WTC11 (cell line): ENCODE data around the gene TREML2. TPM values are rescaled to one million over a fixed set of nuclear protein-coding genes. Genes with fewer than 3 reads are reported as not detected.

Experiments used
- ATAC-seq: fragments of 200-7000 bp; cut with Tn5 transposase; 2 replicates; pipeline ENCODE4 v1.10.0; 2021; ENCODE audit warnings: mild to moderate bottlenecking, moderate library complexity
- CTCF ChIA-PET: fragments of 300-600 bp; sonication (Branson Sonifier 250); formaldehyde crosslinking; loops from one replicate; lab custom pipeline; 2021; ENCODE audit warnings: antibody characterized with exemption; lab: Charles Lee
- POLR2A ChIA-PET: fragments of 350-600 bp; sonication (Branson Sonifier 250); formaldehyde crosslinking; loops from one replicate; lab custom pipeline; 2021; ENCODE audit warnings: antibody characterized with exemption; lab: Charles Lee
- DNase-seq: peaks from one replicate; pipeline ENCODE4 v3.0.0; 2021; ENCODE audit warnings: low spot score
- H3K27ac Mint-ChIP-seq: 2 replicates; pipeline ENCODE4 v1.8.0; 2021; ENCODE audit warnings: mixed read lengths
- H3K27me3 Mint-ChIP-seq: 2 replicates; pipeline ENCODE4 v1.8.0; 2021; ENCODE audit warnings: low read depth, mild to moderate bottlenecking, moderate library complexity, mixed read lengths
- H3K36me3 Mint-ChIP-seq: 2 replicates; pipeline ENCODE4 v1.8.0; 2021; ENCODE audit warnings: mixed read lengths
- H3K4me1 Mint-ChIP-seq: 2 replicates; pipeline ENCODE4 v1.8.0; 2022; ENCODE audit warnings: mixed read lengths
- H3K4me3 Mint-ChIP-seq: 2 replicates; pipeline ENCODE4 v1.8.0; 2021; ENCODE audit warnings: mild to moderate bottlenecking, moderate library complexity, mixed read lengths
- H3K9me3 Mint-ChIP-seq: 2 replicates; pipeline ENCODE4 v1.8.0; 2021; ENCODE audit warnings: mixed read lengths
- ATF6 ChIP-seq: sonication (generic); formaldehyde crosslinking; IDR thresholded peaks from 2 replicates; pipeline ENCODE4 v1.8.1; 2023; ENCODE audit warnings: mild to moderate bottlenecking, missing genetic modification reagents
- CREB1 ChIP-seq: sonication (generic); formaldehyde crosslinking; IDR thresholded peaks from 2 replicates; pipeline ENCODE4 v1.8.0; 2023; ENCODE audit warnings: mild to moderate bottlenecking, missing genetic modification reagents
- ELF4 ChIP-seq: sonication (generic); formaldehyde crosslinking; IDR thresholded peaks from 2 replicates; pipeline ENCODE4 v1.8.1; 2022; ENCODE audit warnings: low read depth, mild to moderate bottlenecking, moderate library complexity, missing genetic modification reagents
- EMX1 ChIP-seq: fragments of 250-450 bp; sonication (Bioruptor Pico); IDR thresholded peaks from 2 replicates; pipeline ENCODE4 v1.8.0; 2021; ENCODE audit warnings: mild to moderate bottlenecking
- FOXJ3 ChIP-seq: sonication (generic); formaldehyde crosslinking; IDR thresholded peaks from 2 replicates; pipeline ENCODE4 v1.9.0; 2021; ENCODE audit warnings: missing genetic modification reagents, mild to moderate bottlenecking, borderline replicate concordance
- JUN ChIP-seq: sonication (generic); formaldehyde crosslinking; IDR thresholded peaks from 2 replicates; pipeline ENCODE4 v1.8.0; 2023; ENCODE audit warnings: mild to moderate bottlenecking, missing genetic modification reagents
- MAX ChIP-seq: sonication (generic); formaldehyde crosslinking; IDR thresholded peaks from 2 replicates; pipeline ENCODE4 v1.8.0; 2022; ENCODE audit warnings: mild to moderate bottlenecking, missing genetic modification reagents
- MYBL2 ChIP-seq: sonication (generic); formaldehyde crosslinking; IDR thresholded peaks from 2 replicates; pipeline ENCODE4 v1.8.1; 2023; ENCODE audit warnings: mild to moderate bottlenecking, moderate library complexity, missing genetic modification reagents
- NFYB ChIP-seq: sonication (generic); formaldehyde crosslinking; conservative IDR thresholded peaks from 2 replicates; pipeline ENCODE4 v1.8.0; 2022; ENCODE audit warnings: low read depth, missing genetic modification reagents
- RORB ChIP-seq: fragments of 250-450 bp; sonication (Bioruptor Pico); IDR thresholded peaks from 2 replicates; pipeline ENCODE4 v1.9.0; 2021; ENCODE audit warnings: mild to moderate bottlenecking
- TEAD4 ChIP-seq: sonication (generic); formaldehyde crosslinking; IDR thresholded peaks from 2 replicates; pipeline ENCODE4 v1.8.0; 2022; ENCODE audit warnings: mild to moderate bottlenecking, missing genetic modification reagents
- TP53 ChIP-seq: sonication (generic); formaldehyde crosslinking; IDR thresholded peaks from 2 replicates; pipeline ENCODE4 v1.8.1; 2023; ENCODE audit warnings: mild to moderate bottlenecking, missing genetic modification reagents
- total RNA-seq: library from RNA; stranded (reverse); gene quantifications from 3 replicates; pipeline ENCODE4 v1.2.3, GENCODE V29; 2021
- TF ChIP-seq, protein P1 (sequence below): sonication (generic); formaldehyde crosslinking; IDR thresholded peaks from 2 replicates; pipeline ENCODE4 v1.8.1; 2023; ENCODE audit warnings: mild to moderate bottlenecking, missing genetic modification reagents, moderate library complexity
- TF ChIP-seq, protein P2 (sequence below): sonication (generic); formaldehyde crosslinking; IDR thresholded peaks from 2 replicates; pipeline ENCODE4 v1.8.1; 2023; ENCODE audit warnings: mild to moderate bottlenecking, missing genetic modification reagents
- TF ChIP-seq, protein P3 (sequence below): fragments of 250-450 bp; sonication (Bioruptor Pico); IDR thresholded peaks from 2 replicates; pipeline ENCODE4 v1.9.0; 2021; ENCODE audit warnings: moderate library complexity, mild to moderate bottlenecking, inconsistent platforms, borderline replicate concordance
- TF ChIP-seq, protein P4 (sequence below): sonication (generic); formaldehyde crosslinking; IDR thresholded peaks from 2 replicates; pipeline ENCODE4 v1.8.0; 2023; ENCODE audit warnings: mild to moderate bottlenecking, missing genetic modification reagents

The TREML2 gene
- total RNA-seq, 1 experiment from 2014 or later: 0.15 TPM

GRCh38 chr6:41224800-41225199 is 23.9 kb upstream of the TREML2 start (continued):
- no peak for TF ChIP-seq JUN (CRISPR knock-in tag)
- TF ChIP-seq CREB1 (CRISPR knock-in tag): no peak
- TF ChIP-seq, protein P1, sequence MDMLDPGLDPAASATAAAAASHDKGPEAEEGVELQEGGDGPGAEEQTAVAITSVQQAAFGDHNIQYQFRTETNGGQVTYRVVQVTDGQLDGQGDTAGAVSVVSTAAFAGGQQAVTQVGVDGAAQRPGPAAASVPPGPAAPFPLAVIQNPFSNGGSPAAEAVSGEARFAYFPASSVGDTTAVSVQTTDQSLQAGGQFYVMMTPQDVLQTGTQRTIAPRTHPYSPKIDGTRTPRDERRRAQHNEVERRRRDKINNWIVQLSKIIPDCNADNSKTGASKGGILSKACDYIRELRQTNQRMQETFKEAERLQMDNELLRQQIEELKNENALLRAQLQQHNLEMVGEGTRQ (CRISPR knock-in tag): no peak
- no peak for TF ChIP-seq FOXJ3 (CRISPR knock-in tag)

- Mint-ChIP-seq H3K27ac (no peak overlapping the region), H3K4me1 (no peaks in the 10 kb centered on the region), H3K9me3 (peaks cover 20% of the 10 kb centered on the region), H3K27me3 (peaks cover 15% of the 10 kb centered on the region), H3K36me3 (no peaks in the 10 kb centered on the region), H3K4me3 (no peak overlapping the region)
- DNase-seq (no peak), ATAC-seq (no peak)
- TF ChIP-seq MAX (CRISPR knock-in tag) (no peak), TP53 (CRISPR knock-in tag) (no peak), ELF4 (CRISPR knock-in tag) (no peak), NFYB (no peak), EMX1 (no peak), TEAD4 (CRISPR knock-in tag) (no peak)
- TF ChIP-seq, protein P1 (CRISPR knock-in tag): no peak
- TF ChIP-seq, protein P2, sequence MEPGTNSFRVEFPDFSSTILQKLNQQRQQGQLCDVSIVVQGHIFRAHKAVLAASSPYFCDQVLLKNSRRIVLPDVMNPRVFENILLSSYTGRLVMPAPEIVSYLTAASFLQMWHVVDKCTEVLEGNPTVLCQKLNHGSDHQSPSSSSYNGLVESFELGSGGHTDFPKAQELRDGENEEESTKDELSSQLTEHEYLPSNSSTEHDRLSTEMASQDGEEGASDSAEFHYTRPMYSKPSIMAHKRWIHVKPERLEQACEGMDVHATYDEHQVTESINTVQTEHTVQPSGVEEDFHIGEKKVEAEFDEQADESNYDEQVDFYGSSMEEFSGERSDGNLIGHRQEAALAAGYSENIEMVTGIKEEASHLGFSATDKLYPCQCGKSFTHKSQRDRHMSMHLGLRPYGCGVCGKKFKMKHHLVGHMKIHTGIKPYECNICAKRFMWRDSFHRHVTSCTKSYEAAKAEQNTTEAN (CRISPR knock-in tag): no peak
- TF ChIP-seq, protein P3, sequence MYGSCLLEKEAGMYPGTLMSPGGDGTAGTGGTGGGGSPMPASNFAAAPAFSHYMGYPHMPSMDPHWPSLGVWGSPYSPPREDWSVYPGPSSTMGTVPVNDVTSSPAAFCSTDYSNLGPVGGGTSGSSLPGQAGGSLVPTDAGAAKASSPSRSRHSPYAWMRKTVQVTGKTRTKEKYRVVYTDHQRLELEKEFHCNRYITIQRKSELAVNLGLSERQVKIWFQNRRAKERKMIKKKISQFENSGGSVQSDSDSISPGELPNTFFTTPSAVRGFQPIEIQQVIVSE (CRISPR knock-in tag): no peak
- ChIA-PET CTCF (interaction anchor here (1.4 kb wide), 1 partner anchor 31 kb away, joined by 5 read pairs; no protein-coding TSS in a partner anchor), POLR2A (no interaction called here)
These were observed 21.6 kb upstream of the TREML2 start for GRCh38 chr6:41222513-41222912.

- no peak overlapping the region for H3K27ac Mint-ChIP-seq
- H3K4me3 Mint-ChIP-seq: no peak overlapping the region
- H3K4me1 Mint-ChIP-seq: no peaks in the 10 kb centered on the region
- no peak for TF ChIP-seq ATF6 (CRISPR knock-in tag)
- no peak for TF ChIP-seq MYBL2
- TF ChIP-seq ELF4 (CRISPR knock-in tag): no peak
- no peaks in the 10 kb centered on the region for H3K36me3 Mint-ChIP-seq
- DNase-seq: no peak
- no peak for ATAC-seq
- peaks cover 20% of the 10 kb centered on the region for H3K9me3 Mint-ChIP-seq
- ChIA-PET POLR2A (no interaction called here), CTCF (interaction anchor here (0.6 to 1.4 kb wide), 2 partner anchors 30 to 1241 kb away, joined by 5 read pairs; no protein-coding TSS in a partner anchor)
- peaks cover 15% of the 10 kb centered on the region for H3K27me3 Mint-ChIP-seq
These were observed 21.1 kb upstream of the TREML2 start for GRCh38 chr6:41222045-41222444.

GRCh38 chr6:41216616-41217015 is 15.7 kb upstream of the TREML2 start:
- no peak for ATAC-seq
- Mint-ChIP-seq H3K4me3 (no peak overlapping the region), H3K4me1 (no peaks in the 10 kb centered on the region), H3K36me3 (peaks cover 4% of the 10 kb centered on the region), H3K27me3 (peaks cover 9% of the 10 kb centered on the region), H3K9me3 (peaks cover 30% of the 10 kb centered on the region), H3K27ac (no peak overlapping the region)
- ChIA-PET CTCF (interaction anchor here (1.6 kb wide), 1 partner anchor 34 kb away, joined by 4 read pairs; no protein-coding TSS in a partner anchor), POLR2A (no interaction called here)
- no peak for DNase-seq
- TF ChIP-seq, protein P4, sequence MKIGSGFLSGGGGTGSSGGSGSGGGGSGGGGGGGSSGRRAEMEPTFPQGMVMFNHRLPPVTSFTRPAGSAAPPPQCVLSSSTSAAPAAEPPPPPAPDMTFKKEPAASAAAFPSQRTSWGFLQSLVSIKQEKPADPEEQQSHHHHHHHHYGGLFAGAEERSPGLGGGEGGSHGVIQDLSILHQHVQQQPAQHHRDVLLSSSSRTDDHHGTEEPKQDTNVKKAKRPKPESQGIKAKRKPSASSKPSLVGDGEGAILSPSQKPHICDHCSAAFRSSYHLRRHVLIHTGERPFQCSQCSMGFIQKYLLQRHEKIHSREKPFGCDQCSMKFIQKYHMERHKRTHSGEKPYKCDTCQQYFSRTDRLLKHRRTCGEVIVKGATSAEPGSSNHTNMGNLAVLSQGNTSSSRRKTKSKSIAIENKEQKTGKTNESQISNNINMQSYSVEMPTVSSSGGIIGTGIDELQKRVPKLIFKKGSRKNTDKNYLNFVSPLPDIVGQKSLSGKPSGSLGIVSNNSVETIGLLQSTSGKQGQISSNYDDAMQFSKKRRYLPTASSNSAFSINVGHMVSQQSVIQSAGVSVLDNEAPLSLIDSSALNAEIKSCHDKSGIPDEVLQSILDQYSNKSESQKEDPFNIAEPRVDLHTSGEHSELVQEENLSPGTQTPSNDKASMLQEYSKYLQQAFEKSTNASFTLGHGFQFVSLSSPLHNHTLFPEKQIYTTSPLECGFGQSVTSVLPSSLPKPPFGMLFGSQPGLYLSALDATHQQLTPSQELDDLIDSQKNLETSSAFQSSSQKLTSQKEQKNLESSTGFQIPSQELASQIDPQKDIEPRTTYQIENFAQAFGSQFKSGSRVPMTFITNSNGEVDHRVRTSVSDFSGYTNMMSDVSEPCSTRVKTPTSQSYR: no peak
- TF ChIP-seq RORB (CRISPR knock-in tag): no peak
